Upper lobe of left lung (tissue), 6 donors: Measurements from ENCODE around the gene TENM4. TPM values are rescaled to one million over a fixed set of nuclear protein-coding genes. Genes with fewer than 3 reads are reported as not detected.

ENCODE experiments used
- ATAC-seq, 2 donors: fragments of 200-7000 bp; cut with Tn5 transposase; one replicate each; pipeline ENCODE4 v1.9.1; 2022; ENCODE audit warnings: mild to moderate bottlenecking in 2 of 2, moderate library complexity in 2 of 2; ENCODE audit not compliant: low FRiP score in 2 of 2
- DNase-seq, 2 donors: peaks; one replicate each; pipeline ENCODE4 v3.0.0-alpha.2; 2019 to 2020
- H3K27ac ChIP-seq, 4 donors: fragments of 200-600 bp; sonication (generic); one replicate each; pipeline ENCODE4 v1.5.1; 2016 to 2019
- H3K27me3 ChIP-seq, 4 donors: fragments of 200-600 bp; sonication (generic); one replicate each; pipeline ENCODE4 v1.5.1; 2017 to 2019
- H3K36me3 ChIP-seq, 4 donors: fragments of 200-600 bp; sonication (generic); one replicate each; pipeline ENCODE4 v1.5.1; 2016 to 2019
- H3K4me1 ChIP-seq, 4 donors: fragments of 200-600 bp; sonication (generic); one replicate each; pipeline ENCODE4 v1.5.1; 2018 to 2019
- H3K4me3 ChIP-seq, 4 donors: fragments of 200-600 bp; sonication (generic); one replicate each; pipeline ENCODE4 v1.5.1; 2017 to 2019; ENCODE audit warnings: mild to moderate bottlenecking in 2 of 4, moderate library complexity in 1 of 4
- H3K9me3 ChIP-seq, 4 donors: fragments of 200-600 bp; sonication (generic); one replicate each; pipeline ENCODE4 v1.5.1; 2018 to 2019
- CTCF ChIP-seq, 6 experiments: fragments of 450-650 bp in 4 of 6; fragments of 200-600 bp in 2 of 6; sonication (generic) in 2 of 6; IDR thresholded peaks; one replicate each; pipeline ENCODE4 v1.5.1; 2016 to 2019; ENCODE audit warnings: antibody characterized with exemption in 6 of 6
- EP300 ChIP-seq, 4 donors: sonication (generic); formaldehyde crosslinking; IDR thresholded peaks; one replicate each; pipeline ENCODE4 v1.5.1; 2017; ENCODE audit warnings: antibody characterized with exemption in 4 of 4, control low read depth in 2 of 4
- POLR2A ChIP-seq, 4 donors: fragments of 450-650 bp; IDR thresholded peaks; one replicate each; pipeline ENCODE4 v1.5.1; 2016 to 2017; ENCODE audit warnings: antibody characterized with exemption in 4 of 4, mild to moderate bottlenecking in 2 of 4
- POLR2AphosphoS5 ChIP-seq, 2 donors: sonication (generic); formaldehyde crosslinking; IDR thresholded peaks; one replicate each; pipeline ENCODE4 v1.5.1; 2017; ENCODE audit warnings: antibody characterized with exemption in 2 of 2
- WGBS, 2 donors: methylation state at CpG; one replicate each; pipeline ENCODE4 v1.1.5; 2017 to 2018; 5-methylcytosine and 5-hydroxymethylcytosine counted together
- total RNA-seq, 6 donors: library from RNA; depleted of rRNA in 4 of 6; stranded (reverse); fragments of >200 nt in 4 of 6; gene quantifications; one replicate each; pipeline versions ENCODE4 v1.1.0 to v1.2.1, GENCODE V29; 2016 to 2021
- donor health status: DM: no; HTN: no; CAD: no; lungs with moderate emphysema.
- donor health status: DM: no; HTN: yes; CAD: no; lungs with severe emphysema.

TENM4 gene
- total RNA-seq, 6 donors from 2014 or later, result 0.11 to 20.0 (median 3.7) TPM

GRCh38 chr11:79415411-79415810 lies 25.4 kb downstream of the TENM4 start:
- Histone ChIP-seq H3K27ac (no peak overlapping the region), H3K4me1 (peaks cover 0 to 5% (median 0%) of the 10 kb centered on the region in 4 donors), H3K4me3 (no peak overlapping the region), H3K9me3 (peaks cover 0 to 6% (median 0%) of the 10 kb centered on the region in 4 donors), H3K27me3 (no peaks in the 10 kb centered on the region), H3K36me3 (no peaks in the 10 kb centered on the region)
- ATAC-seq (no peak), DNase-seq (no peak)
- 73 to 75% methylated on average over 1 of the region's 1 CpG for WGBS, 2 donors
- TF ChIP-seq POLR2A (IDR thresholded peaks at IDR 0.05), result no peak
- TF ChIP-seq CTCF (IDR thresholded peaks at IDR 0.05), result no peak
- TF ChIP-seq POLR2AphosphoS5 (IDR thresholded peaks at IDR 0.05), result no peak
- no peak for TF ChIP-seq EP300 (IDR thresholded peaks at IDR 0.05)

GRCh38 chr11:79414644-79415317 lies 26.0 kb downstream of the TENM4 start:
- DNase-seq (peak in 1 of 2 donors; percentile 3), ATAC-seq (peak in 1 of 2 donors; percentile 57)
- TF ChIP-seq EP300 (IDR thresholded peaks at IDR 0.05) (no peak), POLR2A (IDR thresholded peaks at IDR 0.05) (no peak), POLR2AphosphoS5 (IDR thresholded peaks at IDR 0.05) (no peak), CTCF (IDR thresholded peaks at IDR 0.05) (no peak)
- Histone ChIP-seq H3K9me3 (peaks cover 0 to 6% (median 0%) of the 10 kb centered on the region in 4 donors), H3K4me1 (peaks cover 0 to 5% (median 0%) of the 10 kb centered on the region in 4 donors), H3K27ac (no peak overlapping the region), H3K36me3 (no peaks in the 10 kb centered on the region), H3K4me3 (no peak overlapping the region), H3K27me3 (no peaks in the 10 kb centered on the region)
- 64 to 66% methylated on average over 8 of the region's 8 CpGs for WGBS, 2 donors

GRCh38 chr11:79414041-79414440 lies 26.8 kb downstream of the TENM4 start:
- 65 to 76% methylated on average over 3 of the region's 3 CpGs for WGBS, 2 donors
- no peaks in the 10 kb centered on the region for H3K36me3 ChIP-seq
- ATAC-seq, result no peak

GRCh38 chr11:79413268-79413667 lies 27.6 kb downstream of the TENM4 start:
- Histone ChIP-seq H3K4me1 (peaks cover 0 to 5% (median 0%) of the 10 kb centered on the region in 4 donors), H3K27ac (no peak overlapping the region), H3K4me3 (no peak overlapping the region), H3K27me3 (no peaks in the 10 kb centered on the region), H3K9me3 (peaks cover 0 to 6% (median 0%) of the 10 kb centered on the region in 4 donors), H3K36me3 (no peaks in the 10 kb centered on the region)
- TF ChIP-seq EP300 (IDR thresholded peaks at IDR 0.05), result no peak
- TF ChIP-seq POLR2A (IDR thresholded peaks at IDR 0.05), result no peak
- no peak for TF ChIP-seq CTCF (IDR thresholded peaks at IDR 0.05)
- peak in 1 of 2 donors; percentile 27 for TF ChIP-seq POLR2AphosphoS5 (IDR thresholded peaks at IDR 0.05)
- DNase-seq, result peak in 1 of 2 donors; percentile 26
- ATAC-seq, result peak; percentile 32 to 96
- 40 to 46% methylated on average over 3 to 4 of the region's 4 CpGs for WGBS, 2 donors

More at GRCh38 chr11:79414041-79414440, 26.8 kb downstream of the TENM4 start:
- Histone ChIP-seq H3K4me3 (no peak overlapping the region), H3K9me3 (peaks cover 0 to 6% (median 0%) of the 10 kb centered on the region in 4 donors), H3K4me1 (peaks cover 0 to 5% (median 0%) of the 10 kb centered on the region in 4 donors), H3K27ac (no peak overlapping the region), H3K27me3 (no peaks in the 10 kb centered on the region)
- TF ChIP-seq POLR2A (IDR thresholded peaks at IDR 0.05) (no peak), EP300 (IDR thresholded peaks at IDR 0.05) (no peak), POLR2AphosphoS5 (IDR thresholded peaks at IDR 0.05) (no peak), CTCF (IDR thresholded peaks at IDR 0.05) (no peak)
- no peak for DNase-seq
